K562 (cell line): ENCODE measurements around the gene CNTN2. TPM values are rescaled to one million over a fixed set of nuclear protein-coding genes. Genes with fewer than 3 reads are reported as not detected.

Source experiments
- CXXC5 ChIP-seq: fragments of 250-450 bp; sonication (Bioruptor Pico); IDR thresholded peaks from 2 replicates; pipeline ENCODE4 v1.8.0; 2022; ENCODE audit warnings: inconsistent platforms, mild to moderate bottlenecking, moderate library complexity
- ELF1 ChIP-seq: fragments of 200-800 bp; sonication (Bioruptor generic); IDR thresholded peaks from 2 replicates; pipeline ENCODE4 v1.6.1; 2016; ENCODE audit warnings: missing genetic modification characterization, missing compliant biosample characterization
- FOXA1 ChIP-seq: fragments of 450-650 bp; IDR thresholded peaks from 2 replicates; pipeline ENCODE4 v1.6.1; 2016; ENCODE audit warnings: mild to moderate bottlenecking, borderline replicate concordance
- NFATC3 ChIP-seq: fragments of 450-650 bp; IDR thresholded peaks from 2 replicates; pipeline ENCODE4 v1.6.1; 2017; ENCODE audit warnings: mild to moderate bottlenecking
- TSHZ1 ChIP-seq: fragments of 250-450 bp; sonication (Bioruptor Pico); IDR thresholded peaks from 2 replicates; pipeline ENCODE4 v1.4.0; 2020; ENCODE audit warnings: mild to moderate bottlenecking, moderate library complexity
- polyA plus RNA-seq, 8 experiments: library from polyadenylated mRNA; depleted of rRNA in 4 of 8; stranded (reverse) in 5 of 8; unstranded in 3 of 8; fragments of >200 nt; fragmentation: Nextera tagmentation in 2 of 8; fragmentation: Illumina TruSeq in 1 of 8; extraction: Ambion mirVana in 2 of 8; extraction: Trizol in 1 of 8; gene quantifications; 2 replicates each; pipeline versions ENCODE4 v1.2.1 to v1.2.3, GENCODE V29; 2011 to 2014; ENCODE audit warnings: inconsistent platforms in 1 of 8, missing spikeins in 1 of 8
- total RNA-seq, 7 experiments: library from RNA; depleted of rRNA in 6 of 7; stranded (reverse); fragments of >200 nt in 6 of 7; fragmentation: Illumina TruSeq in 2 of 7; extraction: Trizol in 2 of 7; gene quantifications; 2 replicates each; pipeline versions ENCODE4 v1.2.1 to v1.2.3, GENCODE V29; 2011 to 2021; ENCODE audit warnings: low replicate concordance in 1 of 7
- TF ChIP-seq, protein P1 (sequence below): sonication (generic); formaldehyde crosslinking; IDR thresholded peaks from 2 replicates; pipeline ENCODE4 v1.8.0; 2022; ENCODE audit warnings: mild to moderate bottlenecking, missing genetic modification reagents

Gene CNTN2
- total and polyA plus RNA-seq, 9 of the 15 experiments (the other 6 are each of a cell fraction or from before 2014, with no cell fraction given), result not detected

GRCh38 chr1:205002705-205003104, 40.3 kb upstream of the CNTN2 start (continued):
- TF ChIP-seq TSHZ1 (CRISPR knock-in tag) (no peak), ELF1 (tag) (no peak), CXXC5 (no peak), NFATC3 (no peak), FOXA1 (no peak)
- TF ChIP-seq, protein P1, sequence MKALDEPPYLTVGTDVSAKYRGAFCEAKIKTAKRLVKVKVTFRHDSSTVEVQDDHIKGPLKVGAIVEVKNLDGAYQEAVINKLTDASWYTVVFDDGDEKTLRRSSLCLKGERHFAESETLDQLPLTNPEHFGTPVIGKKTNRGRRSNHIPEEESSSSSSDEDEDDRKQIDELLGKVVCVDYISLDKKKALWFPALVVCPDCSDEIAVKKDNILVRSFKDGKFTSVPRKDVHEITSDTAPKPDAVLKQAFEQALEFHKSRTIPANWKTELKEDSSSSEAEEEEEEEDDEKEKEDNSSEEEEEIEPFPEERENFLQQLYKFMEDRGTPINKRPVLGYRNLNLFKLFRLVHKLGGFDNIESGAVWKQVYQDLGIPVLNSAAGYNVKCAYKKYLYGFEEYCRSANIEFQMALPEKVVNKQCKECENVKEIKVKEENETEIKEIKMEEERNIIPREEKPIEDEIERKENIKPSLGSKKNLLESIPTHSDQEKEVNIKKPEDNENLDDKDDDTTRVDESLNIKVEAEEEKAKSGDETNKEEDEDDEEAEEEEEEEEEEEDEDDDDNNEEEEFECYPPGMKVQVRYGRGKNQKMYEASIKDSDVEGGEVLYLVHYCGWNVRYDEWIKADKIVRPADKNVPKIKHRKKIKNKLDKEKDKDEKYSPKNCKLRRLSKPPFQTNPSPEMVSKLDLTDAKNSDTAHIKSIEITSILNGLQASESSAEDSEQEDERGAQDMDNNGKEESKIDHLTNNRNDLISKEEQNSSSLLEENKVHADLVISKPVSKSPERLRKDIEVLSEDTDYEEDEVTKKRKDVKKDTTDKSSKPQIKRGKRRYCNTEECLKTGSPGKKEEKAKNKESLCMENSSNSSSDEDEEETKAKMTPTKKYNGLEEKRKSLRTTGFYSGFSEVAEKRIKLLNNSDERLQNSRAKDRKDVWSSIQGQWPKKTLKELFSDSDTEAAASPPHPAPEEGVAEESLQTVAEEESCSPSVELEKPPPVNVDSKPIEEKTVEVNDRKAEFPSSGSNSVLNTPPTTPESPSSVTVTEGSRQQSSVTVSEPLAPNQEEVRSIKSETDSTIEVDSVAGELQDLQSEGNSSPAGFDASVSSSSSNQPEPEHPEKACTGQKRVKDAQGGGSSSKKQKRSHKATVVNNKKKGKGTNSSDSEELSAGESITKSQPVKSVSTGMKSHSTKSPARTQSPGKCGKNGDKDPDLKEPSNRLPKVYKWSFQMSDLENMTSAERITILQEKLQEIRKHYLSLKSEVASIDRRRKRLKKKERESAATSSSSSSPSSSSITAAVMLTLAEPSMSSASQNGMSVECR (CRISPR knock-in tag), result no peak
